GM18520 (cell line): ENCODE measurements around the gene NUTM2E.
"Not testable (repeated sequence)": the region's sequence is repeated elsewhere in the genome, so short reads cannot be mapped to it uniquely, and the experiment has no call there.

Experiments used
- ATAC-seq: cut with Tn5 transposase; IDR thresholded peaks from one replicate; pipeline ENCODE4 v1.9.1; 2021; ENCODE audit not compliant: unreplicated experiment

The NUTM2E gene

DNA sequence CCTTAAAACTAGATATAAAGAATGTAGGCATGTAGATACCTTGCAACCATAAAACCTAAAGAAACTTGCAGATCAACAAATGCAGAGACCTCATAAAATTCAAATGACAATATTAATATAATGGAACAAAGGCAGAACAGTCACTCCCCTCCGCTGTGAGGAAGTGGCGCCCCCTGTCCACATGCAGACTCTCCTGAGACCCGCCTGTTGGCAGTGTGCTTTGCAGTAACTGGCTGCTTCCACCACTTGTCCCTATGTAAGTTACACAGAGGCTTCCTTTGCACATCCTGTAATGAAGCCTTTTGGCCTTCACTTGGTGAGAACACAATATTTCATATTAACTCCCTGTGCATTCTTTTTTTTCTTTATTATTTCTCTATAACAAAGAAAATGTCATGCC lies 36.3 kb downstream of the NUTM2E start:
- ATAC-seq = not testable (repeated sequence)

DNA sequence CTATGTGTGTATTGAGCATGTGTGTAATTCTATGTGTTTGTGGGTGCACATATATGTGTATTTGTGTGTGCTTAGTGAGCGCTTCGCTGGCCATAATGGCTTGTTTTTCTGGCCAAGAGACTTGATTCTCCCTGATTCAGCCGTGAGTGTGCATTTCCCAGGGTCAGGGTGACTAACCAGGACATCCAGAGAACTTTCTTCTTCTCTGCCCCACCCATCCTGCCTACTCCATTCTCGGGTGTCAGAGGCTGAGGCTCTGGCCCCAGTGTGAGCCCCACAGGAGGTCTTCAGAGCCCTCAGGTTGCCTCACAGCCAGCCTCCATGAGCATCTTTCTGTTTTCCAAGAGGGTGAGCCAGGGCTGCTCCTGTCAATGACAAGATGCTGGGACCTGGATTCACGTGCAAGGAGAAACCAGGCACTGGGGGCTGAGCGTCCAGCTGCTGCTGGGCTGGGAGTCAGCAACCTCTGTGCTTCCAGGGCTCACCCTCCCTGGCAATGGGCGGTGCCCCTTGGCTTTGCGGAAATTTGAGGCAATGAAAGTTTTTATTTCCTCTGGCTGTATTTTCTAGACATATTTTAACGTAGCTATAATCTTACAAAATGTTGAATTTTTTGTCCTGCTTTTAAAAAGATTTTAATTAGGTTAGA lies 40.5 kb downstream of the NUTM2E start:
- not testable (repeated sequence) for ATAC-seq

DNA sequence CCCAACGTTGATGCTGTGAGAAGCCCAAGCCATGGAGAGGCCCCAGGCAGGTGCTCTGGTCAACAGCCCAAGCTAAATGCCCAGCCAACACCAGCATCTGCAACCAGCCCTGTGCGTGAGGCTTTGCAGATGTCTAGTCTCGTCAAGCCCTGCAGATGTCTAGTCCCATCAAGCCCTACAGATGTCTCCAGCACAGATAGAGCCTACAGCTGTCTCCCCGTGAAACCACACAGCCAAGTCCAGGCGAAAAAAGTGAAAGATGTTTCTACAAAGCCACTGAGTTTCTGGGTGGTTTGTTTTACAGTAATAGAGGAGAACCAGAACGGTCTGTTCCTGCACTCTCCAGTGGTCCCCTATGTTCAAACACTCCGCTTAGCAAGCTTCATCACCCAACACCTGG lies 41.5 kb downstream of the NUTM2E start:
- ATAC-seq = not testable (repeated sequence)

DNA sequence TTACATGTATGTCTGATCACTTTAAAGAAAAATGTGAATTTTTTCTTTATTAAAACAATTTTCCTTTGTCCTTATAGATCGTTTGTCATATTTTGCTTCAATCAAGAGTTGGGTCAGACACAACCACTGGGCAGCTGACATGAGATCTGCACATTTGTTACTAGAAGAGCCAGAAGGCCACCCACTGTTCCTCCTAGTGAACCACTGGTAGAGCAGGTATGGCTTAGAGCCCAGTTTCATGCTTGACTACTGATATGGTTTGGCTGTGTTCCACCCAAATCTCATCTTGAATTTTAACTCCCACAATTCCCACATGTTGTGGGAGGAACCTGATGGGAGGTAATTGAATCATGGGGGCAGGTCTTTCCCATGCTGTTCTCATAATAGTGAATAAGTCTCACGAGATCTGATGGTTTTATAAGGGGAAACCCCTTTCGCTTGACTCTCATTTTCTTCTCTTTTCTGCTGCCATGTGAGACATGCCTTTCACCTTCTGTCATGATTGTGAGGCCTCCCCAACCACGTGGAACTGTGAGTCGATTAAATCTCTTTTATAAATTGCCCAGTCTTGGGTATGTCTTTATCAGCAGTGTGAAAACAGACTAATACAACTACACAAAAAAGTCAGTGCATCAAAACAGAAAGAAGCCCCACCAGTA lies 43.0 kb downstream of the NUTM2E start:
- ATAC-seq = not testable (repeated sequence)

DNA sequence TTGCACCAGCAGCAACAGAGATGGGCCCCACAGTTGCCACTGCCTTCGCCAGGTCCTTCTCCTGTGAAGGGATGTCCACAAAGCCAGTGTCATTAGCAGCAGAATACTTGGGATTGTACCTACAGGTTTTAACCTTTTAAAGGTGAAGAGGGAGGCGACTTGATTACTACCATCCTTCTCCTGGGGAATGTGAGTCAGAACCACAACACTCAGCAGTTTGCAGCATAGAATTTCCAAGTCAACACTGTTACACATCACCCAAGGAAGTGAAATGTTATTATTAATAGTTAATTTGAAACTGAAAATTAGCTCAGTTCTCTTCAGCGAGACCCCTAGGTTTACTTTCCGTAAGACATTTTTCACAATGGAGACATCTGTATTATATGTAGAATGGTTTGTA lies 45.2 kb downstream of the NUTM2E start:
- not testable (repeated sequence) for ATAC-seq
